GM18511 (cell line): ENCODE measurements around the gene RPS25.
"Not testable (repeated sequence)": the region's sequence is repeated elsewhere in the genome, so short reads cannot be mapped to it uniquely, and the experiment has no call there.

ENCODE experiments used
- ATAC-seq: cut with Tn5 transposase; IDR thresholded peaks from one replicate; pipeline ENCODE4 v1.9.1; 2021; ENCODE audit warnings: mild to moderate bottlenecking, moderate library complexity; ENCODE audit not compliant: unreplicated experiment

RPS25 gene

GRCh38 chr11:118975771-118976709 is 42.1 kb downstream of the RPS25 start:
- no peak for ATAC-seq

- ATAC-seq: no peak
Measured at GRCh38 chr11:118973985-118974384, 44.2 kb downstream of the RPS25 start.

GRCh38 chr11:118971646-118972045 is 46.5 kb downstream of the RPS25 start, which contains the start of gene FOXR1:
Gene FOXR1, plus strand, starts transcription at chr11:118971761. Its CDS starts 171 bp downstream, at chr11:118971932.
- ATAC-seq: no peak

- ATAC-seq: not testable (repeated sequence)
Measured at GRCh38 chr11:118969508-118969907, 48.6 kb downstream of the RPS25 start.
